Measurements from ENCODE around the gene NPAS3. TPM values are rescaled to one million over a fixed set of nuclear protein-coding genes. Genes with fewer than 3 reads are reported as not detected.

NPAS3 gene
- 0.10 TPM for polyA plus RNA-seq (2012; ENCODE audit: insufficient read length, low read depth)

GRCh38 chr14:32938719-32939253 lies at the start of gene NPAS3:
TSS of gene NPAS3 (plus strand) at chr14:32938879.
- TF ChIP-seq SIN3A (IDR thresholded peaks at IDR 0.05; ENCODE audit: borderline replicate concordance, insufficient read depth, low read length) (no peak), TAF1 (IDR thresholded peaks at IDR 0.05; ENCODE audit: borderline replicate concordance, insufficient read depth, low read length) (no peak), FOXP2 (optimal IDR thresholded peaks at IDR 0.05; ENCODE audit: borderline replicate concordance, extremely low read depth, extremely low read length, insufficient read depth) (no peak), POLR2AphosphoS5 (IDR thresholded peaks at IDR 0.05; ENCODE audit: low read depth, low read length) (no peak)
- TF ChIP-seq, protein P1, sequence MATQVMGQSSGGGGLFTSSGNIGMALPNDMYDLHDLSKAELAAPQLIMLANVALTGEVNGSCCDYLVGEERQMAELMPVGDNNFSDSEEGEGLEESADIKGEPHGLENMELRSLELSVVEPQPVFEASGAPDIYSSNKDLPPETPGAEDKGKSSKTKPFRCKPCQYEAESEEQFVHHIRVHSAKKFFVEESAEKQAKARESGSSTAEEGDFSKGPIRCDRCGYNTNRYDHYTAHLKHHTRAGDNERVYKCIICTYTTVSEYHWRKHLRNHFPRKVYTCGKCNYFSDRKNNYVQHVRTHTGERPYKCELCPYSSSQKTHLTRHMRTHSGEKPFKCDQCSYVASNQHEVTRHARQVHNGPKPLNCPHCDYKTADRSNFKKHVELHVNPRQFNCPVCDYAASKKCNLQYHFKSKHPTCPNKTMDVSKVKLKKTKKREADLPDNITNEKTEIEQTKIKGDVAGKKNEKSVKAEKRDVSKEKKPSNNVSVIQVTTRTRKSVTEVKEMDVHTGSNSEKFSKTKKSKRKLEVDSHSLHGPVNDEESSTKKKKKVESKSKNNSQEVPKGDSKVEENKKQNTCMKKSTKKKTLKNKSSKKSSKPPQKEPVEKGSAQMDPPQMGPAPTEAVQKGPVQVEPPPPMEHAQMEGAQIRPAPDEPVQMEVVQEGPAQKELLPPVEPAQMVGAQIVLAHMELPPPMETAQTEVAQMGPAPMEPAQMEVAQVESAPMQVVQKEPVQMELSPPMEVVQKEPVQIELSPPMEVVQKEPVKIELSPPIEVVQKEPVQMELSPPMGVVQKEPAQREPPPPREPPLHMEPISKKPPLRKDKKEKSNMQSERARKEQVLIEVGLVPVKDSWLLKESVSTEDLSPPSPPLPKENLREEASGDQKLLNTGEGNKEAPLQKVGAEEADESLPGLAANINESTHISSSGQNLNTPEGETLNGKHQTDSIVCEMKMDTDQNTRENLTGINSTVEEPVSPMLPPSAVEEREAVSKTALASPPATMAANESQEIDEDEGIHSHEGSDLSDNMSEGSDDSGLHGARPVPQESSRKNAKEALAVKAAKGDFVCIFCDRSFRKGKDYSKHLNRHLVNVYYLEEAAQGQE (IDR thresholded peaks at IDR 0.05; ENCODE audit: insufficient read depth in 1 of 2, low read depth in 2 of 2, low read length in 2 of 2) = no peak

DNA sequence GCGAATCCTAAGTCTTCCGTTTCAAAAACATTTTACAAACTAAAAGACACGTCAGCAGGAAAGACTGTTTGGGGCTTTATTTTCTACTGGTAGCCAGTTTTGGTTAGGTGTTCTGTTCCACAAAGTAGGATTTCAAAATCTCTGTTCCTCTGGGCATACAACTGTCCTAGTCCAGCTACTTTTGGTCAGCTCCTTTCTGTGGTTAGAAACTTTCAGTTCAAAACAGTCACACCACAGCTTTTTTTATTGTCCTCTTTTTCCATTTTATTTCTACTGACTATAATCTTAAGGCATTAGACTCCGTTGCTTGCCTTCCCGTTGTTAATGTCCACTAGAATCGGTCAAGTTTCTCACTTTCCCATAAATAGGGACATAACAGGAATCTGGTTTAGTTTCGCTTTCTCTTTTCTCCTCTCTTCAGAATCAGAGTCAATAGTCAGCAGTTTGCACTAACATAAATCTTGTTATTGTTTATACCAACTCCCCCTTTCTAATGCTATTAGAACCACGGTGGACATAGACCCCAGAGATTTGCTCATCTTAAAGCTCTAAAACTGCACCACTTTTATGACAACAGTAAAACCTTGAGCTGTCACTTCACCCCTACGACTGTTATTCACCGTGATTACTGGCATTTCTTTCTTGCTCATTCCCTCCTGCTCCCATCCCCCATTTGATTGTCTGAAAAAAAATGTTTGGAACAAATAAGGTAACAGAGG lies 41.5 kb upstream of the NPAS3 start:
- no peak for TF ChIP-seq TAF1 (IDR thresholded peaks at IDR 0.05; ENCODE audit: borderline replicate concordance, insufficient read depth, low read length)
- no peak for TF ChIP-seq SIN3A (IDR thresholded peaks at IDR 0.05; ENCODE audit: borderline replicate concordance, insufficient read depth, low read length)

- no peak for TF ChIP-seq TAF1 (IDR thresholded peaks at IDR 0.05; ENCODE audit: borderline replicate concordance, insufficient read depth, low read length)
Measured at GRCh38 chr14:32897698-32898064, 41.0 kb upstream of the NPAS3 start.

- no peak for TF ChIP-seq TAF1 (IDR thresholded peaks at IDR 0.05; ENCODE audit: borderline replicate concordance, insufficient read depth, low read length)
- no peak for TF ChIP-seq SIN3A (IDR thresholded peaks at IDR 0.05; ENCODE audit: borderline replicate concordance, insufficient read depth, low read length)
- TF ChIP-seq FOXP2 (optimal IDR thresholded peaks at IDR 0.05; ENCODE audit: borderline replicate concordance, extremely low read depth, extremely low read length, insufficient read depth) = no peak
- no peak for TF ChIP-seq POLR2AphosphoS5 (IDR thresholded peaks at IDR 0.05; ENCODE audit: low read depth, low read length)
- TF ChIP-seq, protein P1 (IDR thresholded peaks at IDR 0.05; ENCODE audit: insufficient read depth in 1 of 2, low read depth in 2 of 2, low read length in 2 of 2) = no peak
Measured at GRCh38 chr14:32898876-32899275, 39.8 kb upstream of the NPAS3 start.

- TF ChIP-seq, protein P1 (IDR thresholded peaks at IDR 0.05; ENCODE audit: insufficient read depth in 1 of 2, low read depth in 2 of 2, low read length in 2 of 2) = no peak
- TF ChIP-seq TAF1 (IDR thresholded peaks at IDR 0.05; ENCODE audit: borderline replicate concordance, insufficient read depth, low read length) (no peak), SIN3A (IDR thresholded peaks at IDR 0.05; ENCODE audit: borderline replicate concordance, insufficient read depth, low read length) (no peak), POLR2AphosphoS5 (IDR thresholded peaks at IDR 0.05; ENCODE audit: low read depth, low read length) (no peak), FOXP2 (optimal IDR thresholded peaks at IDR 0.05; ENCODE audit: borderline replicate concordance, extremely low read depth, extremely low read length, insufficient read depth) (no peak)
Measured at GRCh38 chr14:32900547-32900946, 38.1 kb upstream of the NPAS3 start.

- TF ChIP-seq SIN3A (IDR thresholded peaks at IDR 0.05; ENCODE audit: borderline replicate concordance, insufficient read depth, low read length) = no peak
- TF ChIP-seq TAF1 (IDR thresholded peaks at IDR 0.05; ENCODE audit: borderline replicate concordance, insufficient read depth, low read length) = no peak
- no peak for TF ChIP-seq POLR2AphosphoS5 (IDR thresholded peaks at IDR 0.05; ENCODE audit: low read depth, low read length)
- no peak for TF ChIP-seq FOXP2 (optimal IDR thresholded peaks at IDR 0.05; ENCODE audit: borderline replicate concordance, extremely low read depth, extremely low read length, insufficient read depth)
- TF ChIP-seq, protein P1 (IDR thresholded peaks at IDR 0.05; ENCODE audit: insufficient read depth in 1 of 2, low read depth in 2 of 2, low read length in 2 of 2) = no peak
Measured at GRCh38 chr14:32905013-32905412, 33.7 kb upstream of the NPAS3 start.

All from PFSK-1 (cell line).